ENCODE results near the gene NME9. TPM values are rescaled to one million over a fixed set of nuclear protein-coding genes. Genes with fewer than 3 reads are reported as not detected.
A peak's percentile ranks its signal among the peaks of the same experiment; 100 is the strongest.

The NME9 gene
- total RNA-seq, 4 donors from 2014 or later = 1.3 to 5.0 TPM; not detected in 2

GRCh38 chr3:138359148-138359918 lies 29.7 kb upstream of the NME9 start:
- H3K27me3 ChIP-seq = no peaks in the 10 kb centered on the region
- H3K4me1 ChIP-seq = no peaks in the 10 kb centered on the region
- no peak for DNase-seq
- no peaks in the 10 kb centered on the region for H3K36me3 ChIP-seq
- no peak overlapping the region for H3K27ac ChIP-seq
- intact Hi-C loops (cut with DNase I; ENCODE audit: low total_unique reads) = no loop called here
- TF ChIP-seq CTCF (IDR thresholded peaks at IDR 0.05) (no peak), POLR2A (IDR thresholded peaks at IDR 0.05) (no peak)
- no peak overlapping the region for H3K4me3 ChIP-seq
- no peaks in the 10 kb centered on the region for H3K9me3 ChIP-seq

GRCh38 chr3:138356730-138357405 lies 27.2 kb upstream of the NME9 start:
- Histone ChIP-seq H3K27me3 (no peaks in the 10 kb centered on the region), H3K27ac (peak overlapping the region in 1 of 2 donors; percentile 0), H3K4me1 (no peaks in the 10 kb centered on the region), H3K4me3 (no peak overlapping the region), H3K9me3 (no peaks in the 10 kb centered on the region), H3K36me3 (no peaks in the 10 kb centered on the region)
- DNase-seq = no peak
- TF ChIP-seq CTCF (IDR thresholded peaks at IDR 0.05) = no peak
- no peak for TF ChIP-seq POLR2A (IDR thresholded peaks at IDR 0.05)
- intact Hi-C loops (cut with DNase I; ENCODE audit: low total_unique reads) = no loop called here

GRCh38 chr3:138355071-138355470 lies 25.4 kb upstream of the NME9 start:
- intact Hi-C loops (cut with DNase I; ENCODE audit: low total_unique reads) = no loop called here
- TF ChIP-seq CTCF (IDR thresholded peaks at IDR 0.05) (no peak), POLR2A (IDR thresholded peaks at IDR 0.05) (no peak)
- no peak overlapping the region for H3K4me3 ChIP-seq
- H3K36me3 ChIP-seq = no peaks in the 10 kb centered on the region
- H3K9me3 ChIP-seq = no peaks in the 10 kb centered on the region
- H3K27me3 ChIP-seq = no peaks in the 10 kb centered on the region
- no peak for DNase-seq
- H3K4me1 ChIP-seq = no peaks in the 10 kb centered on the region
- H3K27ac ChIP-seq = no peak overlapping the region

- Histone ChIP-seq H3K9me3 (no peaks in the 10 kb centered on the region), H3K4me1 (no peaks in the 10 kb centered on the region), H3K4me3 (no peak overlapping the region), H3K27me3 (no peaks in the 10 kb centered on the region), H3K27ac (no peak overlapping the region), H3K36me3 (no peaks in the 10 kb centered on the region)
- intact Hi-C loops (cut with DNase I; ENCODE audit: low total_unique reads) = no loop called here
- DNase-seq = no peak
- TF ChIP-seq CTCF (IDR thresholded peaks at IDR 0.05) (no peak), POLR2A (IDR thresholded peaks at IDR 0.05) (no peak)
These were observed 24.7 kb upstream of the NME9 start for GRCh38 chr3:138354376-138354775.

- Histone ChIP-seq H3K36me3 (no peaks in the 10 kb centered on the region), H3K27ac (no peak overlapping the region), H3K4me1 (no peaks in the 10 kb centered on the region), H3K27me3 (no peaks in the 10 kb centered on the region), H3K9me3 (no peaks in the 10 kb centered on the region), H3K4me3 (no peak overlapping the region)
- TF ChIP-seq POLR2A (IDR thresholded peaks at IDR 0.05) = no peak
- intact Hi-C loops (cut with DNase I; ENCODE audit: low total_unique reads) = no loop called here
- no peak for DNase-seq
These were observed 22.4 kb upstream of the NME9 start for GRCh38 chr3:138351916-138352550.

Data from uterus (tissue), 4 donors.